ENCODE data around the gene OAT.

Gene OAT

DNA sequence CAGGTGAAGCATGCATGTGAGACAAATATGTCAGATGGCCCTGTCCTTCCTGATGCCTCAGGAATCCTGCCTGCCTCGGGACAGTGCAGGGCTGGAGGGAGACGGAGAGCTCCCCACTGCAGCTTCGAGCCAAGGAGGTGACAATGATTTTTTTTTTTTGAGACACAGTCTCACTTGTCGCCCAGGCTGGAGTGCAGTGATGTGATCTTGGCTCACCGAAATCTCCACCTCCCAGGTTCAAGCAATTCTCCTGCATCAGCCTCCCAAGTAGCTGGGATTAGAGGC is 68.8 kb downstream of the OAT start:
- Histone ChIP-seq H3K4me3 (replicated peaks; ENCODE audit: insufficient read depth, low read length) (no peak overlapping the region), H3K27me3 (ENCODE audit: insufficient read depth, poor library complexity, severe bottlenecking) (no peaks in the 10 kb centered on the region), H3K27ac (replicated peaks) (no peak overlapping the region)
- DNase-seq (ENCODE audit: low read depth in 1 of 2, low spot score in 1 of 2) = no peak
- TF ChIP-seq, protein P1, sequence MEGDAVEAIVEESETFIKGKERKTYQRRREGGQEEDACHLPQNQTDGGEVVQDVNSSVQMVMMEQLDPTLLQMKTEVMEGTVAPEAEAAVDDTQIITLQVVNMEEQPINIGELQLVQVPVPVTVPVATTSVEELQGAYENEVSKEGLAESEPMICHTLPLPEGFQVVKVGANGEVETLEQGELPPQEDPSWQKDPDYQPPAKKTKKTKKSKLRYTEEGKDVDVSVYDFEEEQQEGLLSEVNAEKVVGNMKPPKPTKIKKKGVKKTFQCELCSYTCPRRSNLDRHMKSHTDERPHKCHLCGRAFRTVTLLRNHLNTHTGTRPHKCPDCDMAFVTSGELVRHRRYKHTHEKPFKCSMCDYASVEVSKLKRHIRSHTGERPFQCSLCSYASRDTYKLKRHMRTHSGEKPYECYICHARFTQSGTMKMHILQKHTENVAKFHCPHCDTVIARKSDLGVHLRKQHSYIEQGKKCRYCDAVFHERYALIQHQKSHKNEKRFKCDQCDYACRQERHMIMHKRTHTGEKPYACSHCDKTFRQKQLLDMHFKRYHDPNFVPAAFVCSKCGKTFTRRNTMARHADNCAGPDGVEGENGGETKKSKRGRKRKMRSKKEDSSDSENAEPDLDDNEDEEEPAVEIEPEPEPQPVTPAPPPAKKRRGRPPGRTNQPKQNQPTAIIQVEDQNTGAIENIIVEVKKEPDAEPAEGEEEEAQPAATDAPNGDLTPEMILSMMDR (IDR thresholded peaks at IDR 0.05; ENCODE audit: insufficient read depth, low read length) = no peak
- TF ChIP-seq POLR2AphosphoS5 (IDR thresholded peaks at IDR 0.05; ENCODE audit: low read depth) (no peak), GABPA (IDR thresholded peaks at IDR 0.05; ENCODE audit: low read depth) (no peak), SPI1 (IDR thresholded peaks at IDR 0.05; ENCODE audit: borderline replicate concordance, low read depth) (no peak)
- TF ChIP-seq, protein P2, sequence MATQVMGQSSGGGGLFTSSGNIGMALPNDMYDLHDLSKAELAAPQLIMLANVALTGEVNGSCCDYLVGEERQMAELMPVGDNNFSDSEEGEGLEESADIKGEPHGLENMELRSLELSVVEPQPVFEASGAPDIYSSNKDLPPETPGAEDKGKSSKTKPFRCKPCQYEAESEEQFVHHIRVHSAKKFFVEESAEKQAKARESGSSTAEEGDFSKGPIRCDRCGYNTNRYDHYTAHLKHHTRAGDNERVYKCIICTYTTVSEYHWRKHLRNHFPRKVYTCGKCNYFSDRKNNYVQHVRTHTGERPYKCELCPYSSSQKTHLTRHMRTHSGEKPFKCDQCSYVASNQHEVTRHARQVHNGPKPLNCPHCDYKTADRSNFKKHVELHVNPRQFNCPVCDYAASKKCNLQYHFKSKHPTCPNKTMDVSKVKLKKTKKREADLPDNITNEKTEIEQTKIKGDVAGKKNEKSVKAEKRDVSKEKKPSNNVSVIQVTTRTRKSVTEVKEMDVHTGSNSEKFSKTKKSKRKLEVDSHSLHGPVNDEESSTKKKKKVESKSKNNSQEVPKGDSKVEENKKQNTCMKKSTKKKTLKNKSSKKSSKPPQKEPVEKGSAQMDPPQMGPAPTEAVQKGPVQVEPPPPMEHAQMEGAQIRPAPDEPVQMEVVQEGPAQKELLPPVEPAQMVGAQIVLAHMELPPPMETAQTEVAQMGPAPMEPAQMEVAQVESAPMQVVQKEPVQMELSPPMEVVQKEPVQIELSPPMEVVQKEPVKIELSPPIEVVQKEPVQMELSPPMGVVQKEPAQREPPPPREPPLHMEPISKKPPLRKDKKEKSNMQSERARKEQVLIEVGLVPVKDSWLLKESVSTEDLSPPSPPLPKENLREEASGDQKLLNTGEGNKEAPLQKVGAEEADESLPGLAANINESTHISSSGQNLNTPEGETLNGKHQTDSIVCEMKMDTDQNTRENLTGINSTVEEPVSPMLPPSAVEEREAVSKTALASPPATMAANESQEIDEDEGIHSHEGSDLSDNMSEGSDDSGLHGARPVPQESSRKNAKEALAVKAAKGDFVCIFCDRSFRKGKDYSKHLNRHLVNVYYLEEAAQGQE (IDR thresholded peaks at IDR 0.05; ENCODE audit: insufficient replicate concordance, low read depth) = no peak

GRCh38 chr10:124349231-124349995 is 69.3 kb downstream of the OAT start:
- TF ChIP-seq, protein P1 (IDR thresholded peaks at IDR 0.05; ENCODE audit: insufficient read depth, low read length) = no peak
- TF ChIP-seq POLR2AphosphoS5 (IDR thresholded peaks at IDR 0.05; ENCODE audit: low read depth) = no peak
- TF ChIP-seq, protein P2 (IDR thresholded peaks at IDR 0.05; ENCODE audit: insufficient replicate concordance, low read depth) = no peak
- no peak for TF ChIP-seq SPI1 (IDR thresholded peaks at IDR 0.05; ENCODE audit: borderline replicate concordance, low read depth)
- TF ChIP-seq GABPA (IDR thresholded peaks at IDR 0.05; ENCODE audit: low read depth) = no peak
- no peak for DNase-seq (ENCODE audit: low read depth in 1 of 2, low spot score in 1 of 2)
- H3K4me3 ChIP-seq (replicated peaks; ENCODE audit: insufficient read depth, low read length) = no peak overlapping the region
- H3K27ac ChIP-seq (replicated peaks) = no peak overlapping the region
- no peaks in the 10 kb centered on the region for H3K27me3 ChIP-seq (ENCODE audit: insufficient read depth, poor library complexity, severe bottlenecking)

GRCh38 chr10:124348801-124349200 is 69.9 kb downstream of the OAT start:
- TF ChIP-seq POLR2AphosphoS5 (IDR thresholded peaks at IDR 0.05; ENCODE audit: low read depth) = no peak
- TF ChIP-seq, protein P2 (IDR thresholded peaks at IDR 0.05; ENCODE audit: insufficient replicate concordance, low read depth) = no peak
- H3K27me3 ChIP-seq (ENCODE audit: insufficient read depth, poor library complexity, severe bottlenecking) = no peaks in the 10 kb centered on the region
- H3K27ac ChIP-seq (replicated peaks) = no peak overlapping the region
- H3K4me3 ChIP-seq (replicated peaks; ENCODE audit: insufficient read depth, low read length) = no peak overlapping the region
- DNase-seq (ENCODE audit: low read depth in 1 of 2, low spot score in 1 of 2) = no peak
